HG03354 (cell line): Measurements from ENCODE around the gene FAM200B.

Experiments used
- ATAC-seq: cut with Tn5 transposase; IDR thresholded peaks from one replicate; pipeline ENCODE4 v1.9.1; 2021; ENCODE audit warnings: mild to moderate bottlenecking; ENCODE audit not compliant: unreplicated experiment, poor library complexity, severe bottlenecking

The FAM200B gene

DNA sequence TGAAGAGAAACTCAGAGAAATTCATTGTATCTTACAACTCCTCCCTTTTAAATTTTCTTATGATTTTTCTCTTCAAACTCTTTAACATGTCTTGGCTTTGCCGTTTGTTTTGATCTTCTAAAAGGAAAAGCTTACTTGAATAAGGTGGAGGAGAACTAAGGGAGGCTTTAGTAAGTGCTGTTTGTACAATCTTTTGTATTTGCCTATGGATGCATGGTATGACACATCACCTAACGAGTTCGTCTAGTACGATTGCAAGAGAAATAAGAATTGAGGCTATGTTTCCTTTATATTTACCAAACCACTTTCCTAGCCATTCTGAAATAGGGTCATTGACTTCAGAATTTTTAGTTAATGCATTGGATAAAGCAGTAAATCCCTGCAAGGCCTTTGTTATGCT lies 12.8 kb downstream of the FAM200B start:
- ATAC-seq, result no peak

DNA sequence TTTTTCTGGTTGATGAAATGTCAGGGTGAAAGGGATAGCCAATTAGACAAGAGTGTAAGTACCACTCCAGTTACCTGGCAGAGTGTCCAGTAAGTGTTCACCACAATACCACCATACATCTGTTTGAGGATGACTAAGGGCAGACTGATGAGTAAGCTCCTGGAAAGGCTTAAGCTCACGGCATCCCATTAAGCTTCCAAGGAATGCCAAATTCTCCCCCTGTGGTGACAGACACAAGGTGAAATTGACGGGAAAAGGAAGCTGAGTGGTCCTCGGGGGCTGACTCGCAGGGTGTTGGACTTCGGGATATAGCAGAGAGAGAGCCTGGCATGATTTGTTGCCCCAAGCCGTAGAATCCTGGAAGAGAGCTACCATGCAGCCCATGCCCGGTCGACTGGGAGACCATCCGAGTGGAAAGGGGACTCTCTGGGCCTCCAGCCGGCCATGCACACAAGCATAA lies 13.6 kb downstream of the FAM200B start:
- no peak for ATAC-seq

DNA sequence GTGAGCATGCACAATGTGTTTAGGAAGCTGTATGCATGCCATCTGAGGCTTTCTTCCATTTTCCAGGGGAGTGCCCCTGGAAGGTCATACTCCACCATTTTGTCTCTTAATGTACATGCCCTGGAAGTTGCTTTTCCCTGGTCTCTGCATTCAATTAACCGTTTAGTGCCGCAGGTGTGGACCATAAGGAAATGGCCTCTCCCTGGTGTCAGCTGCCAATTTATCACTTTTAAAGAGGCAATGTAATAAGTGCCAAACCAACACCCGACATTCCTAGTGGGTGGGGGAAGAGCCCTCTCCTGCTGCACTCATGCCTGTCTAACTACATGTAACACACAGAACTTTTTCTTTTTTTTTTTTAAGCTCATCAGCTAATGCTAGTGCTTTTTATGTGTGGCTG lies 14.1 kb downstream of the FAM200B start:
- ATAC-seq, result no peak

DNA sequence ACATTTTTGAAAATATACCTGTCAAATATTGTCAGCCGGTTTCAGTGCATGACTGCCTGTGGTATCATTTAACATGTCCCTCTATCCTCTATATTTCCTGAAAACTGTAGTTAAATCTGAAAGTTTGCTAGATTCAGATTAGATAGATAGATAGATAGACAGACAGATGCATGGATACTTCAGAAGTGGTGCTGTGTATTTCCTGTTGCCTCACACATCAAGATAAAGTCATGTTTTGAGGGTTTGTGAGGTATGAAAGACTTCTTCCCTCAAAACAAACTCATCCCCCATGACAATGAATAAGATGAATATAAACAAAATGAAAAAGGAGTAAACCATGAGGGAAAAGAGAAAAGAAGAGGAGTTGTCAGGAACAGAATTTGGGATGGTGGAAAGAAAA lies 15.2 kb downstream of the FAM200B start:
- no peak for ATAC-seq

DNA sequence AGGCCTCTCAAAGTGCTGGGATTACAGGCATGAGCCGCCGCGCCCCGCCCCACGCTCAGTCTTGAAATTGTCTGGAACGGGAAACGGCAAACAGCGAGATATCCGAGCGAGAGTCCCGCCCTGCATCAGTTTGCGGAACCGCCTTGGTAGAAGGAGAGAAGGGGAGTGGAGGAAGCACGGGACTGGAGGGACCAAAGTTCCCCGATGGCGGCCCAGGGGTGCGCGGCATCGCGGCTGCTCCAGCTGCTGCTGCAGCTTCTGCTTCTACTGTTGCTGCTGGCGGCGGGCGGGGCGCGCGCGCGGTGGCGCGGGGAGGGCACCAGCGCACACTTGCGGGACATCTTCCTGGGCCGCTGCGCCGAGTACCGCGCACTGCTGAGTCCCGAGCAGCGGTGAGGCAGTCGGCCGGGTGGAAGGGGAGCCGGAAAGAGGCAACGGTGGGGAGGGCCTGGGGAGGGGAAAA lies 21.3 kb downstream of the FAM200B start, which contains the start of gene BST1:
BST1 (plus strand) TSS at position 125 of the 463 bp plus-strand sequence; CDS start at position 205, 80 bp downstream.
- peak; percentile 77 for ATAC-seq

DNA sequence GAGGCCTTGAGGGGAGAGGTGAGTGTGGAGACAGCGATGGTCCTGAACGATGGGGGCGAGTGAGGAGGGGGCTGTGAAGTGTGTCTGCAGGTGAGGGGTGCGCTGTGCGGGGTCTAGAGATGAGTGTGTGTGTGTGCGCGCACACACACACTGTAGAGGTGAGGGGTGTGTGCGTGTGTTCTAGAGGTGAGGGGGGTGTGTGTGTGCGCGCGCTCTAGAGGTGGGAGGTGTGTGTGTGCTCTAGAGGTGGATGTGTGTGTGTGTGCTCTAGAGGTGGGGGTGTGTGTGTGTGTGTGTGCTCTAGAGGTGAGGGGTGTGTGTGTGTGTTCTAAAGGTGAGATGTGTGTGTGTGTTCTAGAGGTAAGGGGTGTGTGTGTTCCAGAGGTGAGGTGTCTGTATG lies 21.8 kb downstream of the FAM200B start:
- no peak for ATAC-seq

DNA sequence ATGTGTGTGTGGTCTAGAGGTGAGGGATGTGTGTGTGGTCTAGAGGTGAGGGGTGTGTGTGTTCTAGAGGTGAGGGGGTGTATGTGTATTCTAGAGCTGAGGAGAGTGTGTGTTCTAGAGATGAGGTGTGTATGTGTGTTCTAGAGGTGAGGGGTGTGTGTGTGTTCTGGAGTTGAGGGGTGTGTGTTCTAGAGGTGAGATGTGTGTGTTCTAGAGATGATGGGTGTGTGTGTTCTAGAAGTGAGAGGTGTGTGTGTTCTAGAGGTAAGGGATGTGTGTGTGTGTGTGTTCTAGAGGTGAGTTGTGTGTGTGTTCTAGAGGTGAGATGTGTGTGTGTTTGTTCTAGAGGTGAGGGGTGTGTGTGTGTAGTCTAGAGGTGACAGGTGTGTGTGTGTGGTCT lies 22.5 kb downstream of the FAM200B start:
- no peak for ATAC-seq

DNA sequence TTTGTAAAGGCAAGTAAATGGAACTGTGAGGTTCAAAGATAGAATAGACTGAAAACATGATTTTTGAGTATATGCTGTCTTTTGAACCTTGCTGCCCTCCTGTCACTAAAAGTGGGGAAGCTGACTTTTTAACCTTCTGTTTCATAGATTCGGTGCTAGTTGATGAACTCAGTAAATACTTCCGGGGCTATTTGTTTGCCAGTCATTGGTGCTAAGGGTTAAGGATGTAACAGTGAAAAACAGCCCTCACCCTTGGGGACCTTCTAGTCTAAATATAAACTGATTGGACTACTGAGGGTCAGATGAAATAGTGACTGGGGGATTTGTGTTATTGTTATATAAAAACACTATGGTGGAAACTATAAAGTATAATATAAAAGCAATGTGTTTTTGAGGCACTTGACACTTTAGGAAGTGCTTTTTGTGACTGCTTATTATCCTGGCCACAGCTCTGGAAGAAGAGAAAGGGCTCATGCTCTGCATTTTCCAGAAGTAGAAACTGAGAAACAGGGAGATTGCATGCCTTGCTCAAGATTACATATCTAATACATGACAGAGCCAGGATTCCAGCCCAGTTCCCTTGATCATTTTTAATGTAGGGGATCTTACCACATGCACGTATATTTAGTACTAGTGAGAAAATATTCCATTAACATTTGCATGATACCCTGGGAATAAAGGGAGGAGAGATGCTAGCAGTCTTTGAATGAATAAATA lies 25.2 kb downstream of the FAM200B start:
- ATAC-seq, result no peak

DNA sequence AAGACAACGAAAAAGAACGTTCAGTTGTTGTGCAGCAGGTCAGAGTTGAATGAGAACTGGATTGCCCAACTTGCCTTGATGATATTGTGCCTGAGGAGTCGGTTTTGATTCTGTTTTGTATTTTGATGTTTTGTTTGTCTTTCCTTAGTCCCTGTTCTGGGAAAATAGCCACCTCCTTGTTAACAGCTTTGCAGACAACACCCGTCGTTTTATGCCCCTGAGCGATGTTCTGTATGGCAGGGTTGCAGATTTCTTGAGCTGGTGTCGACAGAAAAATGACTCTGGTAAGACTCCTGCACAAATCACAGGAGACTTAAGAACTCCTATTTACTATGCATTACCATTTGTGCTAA lies 25.7 kb downstream of the FAM200B start:
- no peak for ATAC-seq

DNA sequence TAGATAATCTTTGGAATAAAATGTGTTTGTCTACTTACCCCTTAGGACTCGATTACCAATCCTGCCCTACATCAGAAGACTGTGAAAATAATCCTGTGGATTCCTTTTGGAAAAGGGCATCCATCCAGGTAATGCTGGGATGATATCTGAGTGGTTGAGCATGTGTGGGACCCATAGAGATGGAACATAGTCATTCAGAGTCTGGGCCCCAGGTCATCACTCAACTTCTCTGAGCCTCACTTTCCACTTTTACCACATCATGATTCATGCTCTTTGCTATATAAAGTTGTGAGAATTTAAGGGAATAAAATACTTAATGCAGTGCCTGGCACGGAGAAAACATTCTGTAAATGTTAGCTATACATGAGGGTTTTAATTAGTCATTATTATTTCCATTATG lies 30.1 kb downstream of the FAM200B start:
- no peak for ATAC-seq

DNA sequence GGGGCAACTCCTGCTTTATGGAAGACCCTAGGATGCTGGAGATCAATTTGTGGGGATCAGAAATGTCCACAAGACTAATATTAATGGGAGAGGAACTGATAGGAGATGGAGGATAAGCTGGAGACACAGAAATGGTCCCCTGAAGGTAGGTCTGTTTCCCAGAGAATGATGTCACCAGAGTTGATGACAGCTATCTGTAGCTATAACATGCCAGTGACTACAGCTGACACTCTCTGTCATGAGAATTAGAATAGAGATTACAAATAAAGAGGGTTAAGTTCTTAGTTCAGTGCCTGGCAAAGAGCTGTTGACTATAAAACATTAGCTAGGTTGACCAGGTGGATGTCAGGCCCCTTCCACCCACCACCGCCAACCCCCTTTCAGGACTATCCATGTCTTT lies 30.6 kb downstream of the FAM200B start:
- ATAC-seq, result no peak

DNA sequence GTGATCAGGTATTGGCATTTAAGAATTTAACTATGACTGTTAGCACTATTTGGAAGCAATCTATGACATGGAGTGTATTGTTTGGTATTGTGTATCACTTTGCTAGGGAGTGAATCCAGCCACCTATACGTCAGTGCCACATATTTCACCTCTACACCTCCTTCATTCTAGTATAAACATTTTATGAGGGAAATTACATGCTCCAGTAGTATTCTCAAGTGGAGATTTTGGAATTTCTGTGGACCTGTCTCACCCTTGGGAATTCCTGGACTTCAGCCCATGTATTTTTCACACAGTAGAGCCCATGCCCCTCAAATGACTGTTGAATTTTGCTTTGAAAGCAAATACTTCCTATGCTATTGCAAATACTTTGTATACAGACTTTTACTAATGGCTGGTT lies 32.5 kb downstream of the FAM200B start:
- ATAC-seq, result no peak

DNA sequence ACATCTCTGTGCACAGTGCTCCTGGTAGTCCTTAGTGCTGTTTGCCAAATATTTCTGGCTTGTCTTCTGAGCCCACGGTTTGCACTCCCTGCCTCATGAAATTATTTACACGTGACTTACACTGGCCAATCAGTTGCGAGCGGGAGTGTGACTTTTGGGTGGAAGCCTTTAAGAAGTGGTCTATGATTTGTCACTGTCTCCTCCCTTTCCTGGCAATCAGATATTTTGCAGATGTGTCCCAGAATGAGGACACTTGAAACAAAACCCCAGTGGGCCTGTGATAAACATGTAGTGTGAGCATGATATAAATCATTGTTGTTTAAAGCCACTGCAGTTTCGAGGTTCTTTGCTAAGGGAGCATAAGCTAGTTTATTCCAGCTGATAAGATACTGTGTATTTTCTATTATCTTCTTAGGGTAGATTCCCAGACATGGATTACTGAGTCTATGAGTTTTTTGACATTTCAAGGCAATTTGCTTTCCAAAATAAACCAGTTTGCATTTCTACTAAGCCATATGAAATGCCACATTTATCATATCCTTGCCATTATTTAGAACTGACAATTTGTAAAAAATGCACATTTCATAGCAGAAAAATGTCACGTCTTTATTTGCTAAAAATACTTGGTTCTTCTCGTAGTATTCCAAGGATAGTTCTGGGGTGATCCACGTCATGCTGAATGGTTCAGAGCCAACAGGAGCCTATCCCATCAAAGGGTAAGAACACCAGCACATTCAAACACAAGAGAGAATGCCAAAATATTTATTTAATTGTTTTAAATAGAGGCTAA lies 33.2 kb downstream of the FAM200B start:
- ATAC-seq, result no peak

DNA sequence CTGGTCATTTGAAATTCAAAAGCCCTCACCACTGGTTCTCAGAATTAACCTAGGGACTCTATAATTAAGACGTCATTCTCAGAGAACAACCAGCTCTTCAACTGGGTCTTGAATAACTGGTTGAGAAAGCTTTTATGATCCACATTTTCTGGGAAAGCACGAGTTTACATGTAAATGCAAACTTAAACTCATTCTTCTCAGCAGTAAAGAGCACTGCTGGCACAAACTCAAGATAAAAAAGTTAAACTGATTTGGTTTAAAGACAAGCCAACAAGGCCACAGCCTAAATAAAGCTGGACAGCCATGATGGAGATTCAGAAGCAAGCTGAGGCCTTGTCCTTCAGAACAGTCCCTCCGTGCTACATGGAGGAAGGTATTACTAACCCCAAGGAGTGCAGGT lies 34.5 kb downstream of the FAM200B start:
- ATAC-seq, result no peak

DNA sequence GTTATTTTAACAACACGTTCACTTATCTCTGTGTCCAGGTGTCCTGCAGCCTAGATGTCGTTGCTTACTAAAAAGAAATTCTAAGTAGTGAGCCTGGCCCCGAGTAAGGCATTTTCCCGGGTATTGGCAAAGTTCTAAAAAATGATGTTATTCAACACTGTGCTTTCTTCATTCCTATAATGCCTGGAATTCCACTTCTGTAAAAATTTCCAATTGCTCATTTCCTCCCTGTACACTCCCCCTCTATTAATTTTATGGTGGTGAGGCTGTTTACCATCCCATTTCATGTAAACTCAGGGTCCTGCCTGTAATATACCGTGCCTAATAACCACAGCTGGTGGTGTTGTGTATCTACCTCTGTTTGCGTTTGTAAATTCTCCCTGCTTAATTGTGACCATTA lies 35.5 kb downstream of the FAM200B start:
- no peak for ATAC-seq

DNA sequence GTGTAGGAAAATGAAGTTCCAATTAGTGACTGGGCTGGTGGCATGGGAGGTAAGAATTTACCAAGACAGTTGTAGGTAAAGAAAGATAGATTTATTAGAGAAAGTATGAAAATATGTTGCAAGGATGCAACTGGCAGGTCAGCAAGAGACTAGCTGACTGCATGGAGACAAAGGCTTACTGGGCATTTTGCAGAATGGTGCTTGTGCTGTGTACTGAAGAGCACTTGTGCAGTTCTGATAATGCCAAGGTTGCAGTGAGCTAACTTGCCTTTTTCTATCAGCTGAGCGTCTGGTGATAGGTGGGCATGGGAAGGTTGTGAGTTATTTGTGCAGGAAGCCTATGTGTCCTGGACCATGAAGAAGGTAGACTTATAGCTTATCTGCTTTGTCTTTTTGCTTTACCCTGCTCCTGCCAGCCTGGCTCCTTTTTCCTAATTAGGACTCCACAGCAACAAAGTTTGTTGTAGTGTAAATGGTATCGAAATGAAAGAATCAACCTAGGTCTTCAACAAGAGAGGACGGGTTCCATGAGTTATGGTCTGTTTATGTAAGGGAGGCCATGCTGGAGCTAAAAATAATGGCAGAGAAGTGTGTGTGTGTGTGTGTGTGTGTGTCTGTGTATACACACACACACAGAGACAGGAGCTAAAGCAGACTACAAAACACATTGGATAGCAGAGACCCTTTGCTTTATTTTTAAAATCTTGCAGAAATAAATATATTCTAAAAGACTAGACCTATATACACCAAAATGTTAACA lies 36.2 kb downstream of the FAM200B start:
- ATAC-seq, result no peak

DNA sequence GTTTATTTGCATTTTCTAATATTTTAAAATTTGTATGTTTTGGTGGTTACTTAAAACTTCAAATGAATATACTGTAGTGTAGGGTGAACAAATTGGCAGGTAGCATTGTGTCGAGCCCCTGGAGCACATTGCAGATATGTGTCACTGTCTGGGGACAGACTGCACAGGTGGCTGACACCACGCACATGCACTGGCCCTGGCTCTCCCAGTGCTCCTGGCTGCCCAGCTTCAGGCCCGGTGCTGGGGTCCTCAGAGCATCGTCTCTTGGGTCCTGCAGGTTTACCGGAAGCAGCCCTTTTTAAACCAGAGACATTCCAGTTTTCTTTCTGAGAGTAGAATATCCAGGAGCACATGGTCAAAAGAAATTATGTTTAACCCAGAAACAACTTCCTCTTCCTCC lies 36.8 kb downstream of the FAM200B start:
- no peak for ATAC-seq

DNA sequence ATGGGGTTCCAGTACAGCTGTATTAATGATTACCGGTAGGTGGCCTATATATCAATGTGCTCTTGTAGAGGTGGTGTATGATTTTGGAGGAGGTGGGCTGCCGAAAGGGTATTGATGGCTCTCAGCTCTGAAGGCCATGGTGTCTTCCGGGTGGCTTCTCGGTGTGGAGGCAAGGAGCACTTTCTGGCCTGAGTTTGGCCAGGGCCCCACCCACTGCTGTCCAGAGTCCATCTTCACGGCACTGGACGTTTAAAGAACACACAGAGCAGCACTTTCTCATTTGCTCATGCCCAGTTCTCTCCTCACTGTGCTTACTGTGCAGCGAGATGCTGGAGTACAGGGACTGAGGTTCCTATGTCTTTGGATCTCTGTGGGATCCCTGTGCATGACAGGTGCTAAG lies 37.3 kb downstream of the FAM200B start:
- ATAC-seq, result no peak

DNA sequence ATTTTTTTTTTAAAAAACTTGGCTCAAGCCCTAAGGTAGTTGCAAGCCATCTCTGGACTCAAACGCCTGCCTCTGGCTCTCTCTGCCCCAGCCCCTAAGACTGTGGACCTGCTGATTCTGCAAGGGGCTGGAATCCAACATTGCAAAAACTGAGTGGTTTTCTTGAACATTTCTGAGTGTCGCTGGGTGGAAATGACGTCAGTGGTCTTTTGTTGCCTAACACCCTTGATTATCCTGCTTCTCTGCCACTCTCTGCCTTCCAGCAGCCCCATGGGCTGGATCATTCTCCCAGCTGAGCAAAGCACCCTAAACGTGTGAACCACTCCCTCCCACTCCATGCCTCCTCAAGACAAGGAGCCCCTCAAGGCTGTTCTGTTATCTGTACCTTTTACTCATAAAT lies 37.9 kb downstream of the FAM200B start:
- no peak for ATAC-seq

DNA sequence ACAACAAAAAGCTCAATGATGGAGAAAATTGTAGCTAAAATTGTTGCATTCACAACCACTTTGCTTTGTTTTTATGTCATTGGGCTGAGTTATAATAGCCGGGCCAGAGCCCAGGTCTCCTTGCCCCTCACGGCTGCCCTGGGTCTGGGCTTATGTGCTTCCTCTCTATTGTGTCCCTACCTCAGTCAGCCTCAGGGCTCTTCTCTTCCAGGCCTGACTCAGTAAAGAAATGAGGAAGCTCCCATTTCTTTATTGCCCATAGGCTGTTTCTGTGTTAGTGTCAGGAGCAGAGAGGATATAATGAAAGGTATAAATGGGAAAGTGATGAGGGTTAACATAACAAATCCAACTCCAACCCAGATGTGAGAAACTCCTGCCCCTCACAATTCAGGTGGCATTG lies 39.2 kb downstream of the FAM200B start:
- ATAC-seq, result no peak

DNA sequence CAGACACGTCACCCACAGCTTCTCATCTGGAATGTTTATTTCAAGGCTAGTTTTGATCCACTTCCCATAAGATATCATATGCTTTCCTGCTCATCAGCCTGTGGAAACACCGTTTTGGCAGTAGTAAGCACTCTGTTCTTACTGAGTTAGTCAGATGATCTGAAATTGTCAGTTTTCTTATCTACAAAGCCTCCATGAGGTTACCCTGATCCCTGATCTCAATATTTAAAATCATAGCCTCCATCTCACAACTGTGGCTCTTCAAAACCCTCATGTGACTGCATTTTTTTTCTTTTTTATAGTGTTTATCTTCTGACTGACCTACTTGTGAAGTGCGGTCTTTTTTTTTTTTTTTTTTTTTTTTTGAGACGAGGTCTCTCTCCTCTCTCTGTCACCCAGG lies 44.0 kb downstream of the FAM200B start:
- ATAC-seq, result no peak
